RCC 7860 (cell line): ENCODE measurements around the gene TTC28.
"Not testable (repeated sequence)": the region's sequence is repeated elsewhere in the genome, so short reads cannot be mapped to it uniquely, and the experiment has no call there.

Source experiments
- DNase-seq: peaks from one replicate; pipeline ENCODE4 v3.0.0-alpha.2; 2015; ENCODE audit warnings: low spot score
- FAIRE-seq: peaks from 2 replicates; lab custom pipeline; 2012; peaks lifted over from hg19 to GRCh38; lab: Jason Lieb, UNC

Gene TTC28

GRCh38 chr22:28505416-28506149 lies 174.1 kb downstream of the TTC28 start:
- no peak for DNase-seq
- FAIRE-seq, result no peak

- no peak for FAIRE-seq
- DNase-seq, result no peak
These were observed 179.6 kb downstream of the TTC28 start for GRCh38 chr22:28500006-28500405.

GRCh38 chr22:28498044-28498443 lies 181.6 kb downstream of the TTC28 start:
- FAIRE-seq (no peak), DNase-seq (no peak)

GRCh38 chr22:28497188-28497587 lies 182.5 kb downstream of the TTC28 start:
- DNase-seq, result no peak
- FAIRE-seq, result no peak

- not testable (repeated sequence) for FAIRE-seq, DNase-seq
These were observed 188.4 kb downstream of the TTC28 start for GRCh38 chr22:28491289-28491688.

GRCh38 chr22:28488825-28489224 lies 190.8 kb downstream of the TTC28 start:
- FAIRE-seq (no peak), DNase-seq (no peak)

DNA sequence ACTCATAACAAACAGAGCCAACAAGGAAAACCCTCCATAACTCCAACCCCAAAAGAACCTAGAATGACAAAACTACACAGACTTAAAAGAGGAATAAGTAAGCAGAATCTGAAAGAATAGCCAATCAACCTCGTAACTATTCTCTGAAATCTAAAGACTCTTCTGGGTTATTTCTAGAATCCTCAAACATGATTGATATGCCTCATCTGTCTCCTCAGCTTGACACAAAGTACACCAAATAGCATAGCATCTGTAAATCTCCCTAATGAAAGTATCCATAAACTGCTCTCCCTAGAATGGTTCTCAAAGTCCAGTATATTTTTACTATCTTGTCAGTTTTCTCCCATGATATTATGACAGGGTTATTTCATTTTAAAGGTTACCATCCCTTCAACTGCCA lies 195.0 kb downstream of the TTC28 start:
- DNase-seq, result no peak
- FAIRE-seq, result no peak

- FAIRE-seq (no peak), DNase-seq (no peak)
These were observed 197.9 kb downstream of the TTC28 start for GRCh38 chr22:28481725-28482124.

DNA sequence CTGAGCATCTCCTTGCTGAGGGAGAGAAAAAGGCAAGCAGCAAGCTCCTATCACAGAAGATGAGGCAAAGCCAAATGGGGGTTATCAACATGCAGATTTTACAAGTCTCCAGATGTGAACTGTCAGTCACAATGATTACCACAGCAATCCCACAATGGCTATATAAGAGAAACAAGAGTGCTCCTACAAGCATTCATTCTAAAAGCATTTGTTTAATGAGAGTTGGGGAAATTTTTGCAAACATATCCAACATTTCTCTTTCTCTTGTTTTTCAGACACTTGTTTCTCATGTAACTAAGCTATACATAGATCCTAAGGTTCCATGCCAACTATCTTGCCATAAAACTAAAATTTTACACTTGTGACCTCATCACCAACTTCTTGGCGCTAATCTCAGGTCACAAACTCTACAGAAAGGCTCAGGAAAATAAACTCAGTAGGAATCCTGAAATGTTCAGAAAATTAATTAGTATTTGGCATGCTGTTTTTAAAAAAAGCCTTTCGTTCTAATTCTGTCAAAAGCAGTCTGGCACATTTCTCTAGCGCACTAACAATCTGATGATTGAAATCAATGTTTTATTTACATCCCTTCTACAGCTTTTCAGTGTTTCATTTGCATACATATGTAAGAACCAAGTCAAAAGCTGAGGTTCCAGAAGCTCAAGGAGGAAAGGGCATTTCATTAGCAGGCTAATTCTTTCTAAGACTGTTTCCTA lies 199.5 kb downstream of the TTC28 start:
- DNase-seq, result no peak
- FAIRE-seq, result no peak

DNA sequence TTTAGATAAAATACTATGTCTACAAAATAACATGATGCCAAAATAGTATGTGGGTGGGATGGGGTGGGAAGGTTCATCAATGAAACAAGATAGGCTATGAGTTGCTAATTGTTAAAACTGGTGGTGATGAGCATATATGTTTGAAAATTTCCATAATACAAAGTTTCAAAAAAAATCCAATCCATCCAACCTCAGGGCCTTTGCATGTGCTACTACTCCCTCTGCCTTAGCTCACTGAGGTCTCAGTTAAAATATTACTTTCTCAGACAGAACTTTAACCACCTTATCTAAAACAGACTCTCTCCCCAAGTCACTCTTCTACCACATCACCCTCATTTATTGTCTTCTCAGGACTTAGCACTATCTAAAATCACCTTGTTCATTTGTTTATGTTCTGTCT lies 201.1 kb downstream of the TTC28 start:
- FAIRE-seq (no peak), DNase-seq (no peak)

GRCh38 chr22:28477556-28477955 lies 202.1 kb downstream of the TTC28 start:
- no peak for FAIRE-seq
- no peak for DNase-seq

GRCh38 chr22:28474330-28474729 lies 205.3 kb downstream of the TTC28 start:
- DNase-seq (no peak), FAIRE-seq (no peak)

DNA sequence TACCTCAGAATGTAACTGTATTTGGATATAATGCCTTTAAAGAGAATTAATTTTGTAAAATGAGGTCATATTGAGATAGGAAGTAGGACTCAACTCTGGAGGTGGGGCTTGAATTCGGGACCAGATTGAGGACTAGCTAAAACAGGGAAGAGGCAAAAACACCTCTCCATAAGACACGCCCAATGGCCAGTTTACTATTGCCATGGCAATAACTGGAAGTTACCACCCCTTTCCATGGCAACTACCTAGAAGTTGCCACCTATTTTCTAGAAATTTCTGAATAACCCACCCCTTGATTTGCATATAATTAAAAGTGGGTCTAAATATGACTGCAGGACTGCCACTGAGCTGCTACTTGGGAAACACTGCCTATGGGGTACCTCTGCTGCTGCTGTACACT lies 206.4 kb downstream of the TTC28 start:
- DNase-seq, result no peak
- FAIRE-seq, result no peak

GRCh38 chr22:28467055-28467454 lies 212.6 kb downstream of the TTC28 start:
- DNase-seq, FAIRE-seq: not testable (repeated sequence)

DNA sequence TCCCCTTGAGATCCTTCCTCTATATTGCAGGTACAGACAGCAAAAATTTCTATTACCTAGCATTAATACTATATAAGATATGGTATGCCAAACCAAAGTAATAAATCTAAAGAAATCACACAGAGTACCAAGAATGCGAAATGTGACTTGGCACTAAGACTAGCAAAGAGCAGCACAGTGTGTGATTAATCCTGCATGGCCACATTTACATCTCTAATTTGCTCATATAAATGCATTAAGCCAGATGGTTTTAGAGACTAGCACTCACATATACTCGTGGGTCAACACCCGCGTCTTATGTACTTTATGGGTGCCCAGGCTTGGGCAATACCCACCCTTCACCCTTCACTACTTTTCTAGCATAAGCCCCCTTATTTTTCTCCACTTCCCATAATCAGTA lies 213.2 kb downstream of the TTC28 start:
- no peak for FAIRE-seq
- DNase-seq, result no peak

DNA sequence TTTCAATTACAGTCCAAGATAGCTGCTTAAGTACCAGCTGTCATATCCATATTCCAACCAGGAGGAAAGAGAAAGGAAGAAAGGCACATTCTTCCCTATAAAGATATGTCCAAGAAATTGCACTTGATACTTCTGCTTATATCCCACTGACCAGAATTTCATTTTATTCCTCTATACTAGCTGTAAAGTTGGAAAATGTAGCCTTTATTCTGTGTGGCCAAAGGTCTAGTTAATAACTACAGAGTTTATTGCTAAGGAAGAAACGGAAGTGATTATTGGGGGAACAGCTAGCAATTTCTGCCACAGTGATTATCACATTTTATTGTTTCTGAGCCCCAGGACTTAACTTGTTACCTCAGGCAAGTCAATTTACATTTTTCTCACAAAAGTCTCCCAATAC lies 213.8 kb downstream of the TTC28 start:
- no peak for DNase-seq
- no peak for FAIRE-seq

DNA sequence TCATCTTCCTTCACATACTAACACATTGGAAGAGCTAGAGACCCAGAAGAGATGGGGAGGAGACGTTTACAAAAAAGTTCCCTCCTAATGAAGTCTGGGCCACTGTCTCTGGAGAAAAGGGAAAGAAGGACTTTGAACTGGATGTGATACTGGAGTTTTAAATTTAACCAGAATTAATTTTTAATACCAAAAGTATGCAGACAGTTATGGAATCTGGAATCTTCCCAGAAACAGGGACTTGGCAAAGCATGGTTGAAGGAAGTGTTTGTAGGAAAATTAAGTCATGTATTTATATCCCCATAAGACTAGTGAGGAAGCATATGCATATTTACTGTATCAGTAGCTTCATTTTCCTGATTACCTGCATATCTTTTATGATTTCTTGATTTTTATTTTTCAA lies 215.5 kb downstream of the TTC28 start:
- FAIRE-seq, result no peak
- no peak for DNase-seq

DNA sequence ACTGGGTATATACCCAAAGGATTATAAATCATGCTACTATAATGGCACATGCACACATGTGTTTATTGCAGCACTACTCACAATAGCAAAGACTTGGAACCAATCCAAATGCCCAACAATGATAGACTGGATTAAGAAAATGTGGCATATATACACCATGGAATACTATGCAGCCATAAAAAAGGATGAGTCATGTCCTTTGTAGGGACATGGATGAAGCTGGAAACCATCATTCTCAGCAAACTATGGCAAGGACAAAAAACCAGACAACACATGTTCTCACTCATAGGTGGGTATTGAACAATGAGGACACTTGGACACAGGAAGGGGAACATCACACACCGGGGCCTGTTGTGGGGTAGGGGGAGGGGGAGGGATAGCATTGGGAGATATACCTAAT lies 216.2 kb downstream of the TTC28 start:
- not testable (repeated sequence) for FAIRE-seq, DNase-seq

- DNase-seq, result no peak
- no peak for FAIRE-seq
These were observed 216.7 kb downstream of the TTC28 start for GRCh38 chr22:28462901-28463300.

- FAIRE-seq, result no peak
These were observed 217.6 kb downstream of the TTC28 start for GRCh38 chr22:28462041-28462440.

DNA sequence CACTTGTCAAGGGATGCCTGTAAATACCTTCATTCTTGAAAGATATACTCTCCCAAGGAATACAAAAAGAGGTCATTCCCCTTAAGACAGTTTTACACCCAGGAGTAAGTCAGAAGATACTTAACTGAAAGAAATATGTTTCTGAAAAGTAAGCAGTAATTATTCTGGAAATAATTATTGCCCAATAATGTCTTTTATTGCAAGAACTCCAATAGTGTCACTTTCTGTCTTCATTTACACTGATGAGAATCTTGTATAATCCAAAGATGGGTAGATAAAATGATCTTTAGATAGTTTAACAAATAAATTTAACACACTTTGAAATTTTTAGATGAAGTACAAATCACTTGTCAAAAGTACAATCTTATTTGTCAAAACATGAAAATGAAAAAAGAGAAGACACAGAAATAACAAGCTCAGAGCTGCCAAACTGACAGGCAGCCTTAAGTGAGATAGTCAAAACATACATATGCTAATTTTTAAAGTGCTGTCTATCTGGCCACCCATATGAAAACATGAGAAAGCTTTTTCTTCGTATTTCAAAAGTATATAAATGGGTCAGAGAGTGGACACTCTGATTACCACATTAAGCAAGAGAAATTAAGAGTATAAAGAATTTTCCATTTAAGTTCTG lies 225.1 kb downstream of the TTC28 start:
- FAIRE-seq (no peak), DNase-seq (no peak)

More at GRCh38 chr22:28462041-28462440, 217.6 kb downstream of the TTC28 start:
- DNase-seq, result no peak

DNA sequence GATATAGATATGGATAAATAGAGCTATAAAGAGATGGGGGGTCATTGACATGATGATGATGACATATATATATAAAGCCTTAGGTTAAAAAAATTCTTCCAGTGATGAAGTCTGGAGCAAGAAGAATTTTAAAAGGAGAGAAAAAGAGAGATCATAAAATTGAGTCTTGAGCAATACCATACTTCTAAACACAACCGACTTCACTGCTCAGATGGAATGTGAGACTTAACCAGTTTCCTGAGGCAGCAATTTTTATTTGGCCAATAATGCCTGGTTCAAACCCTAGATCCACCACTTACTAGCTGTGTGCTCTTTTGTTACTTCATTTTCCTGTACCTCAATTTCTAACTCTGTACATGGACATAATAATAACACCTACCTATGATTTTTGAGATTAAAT lies 229.5 kb downstream of the TTC28 start:
- no peak for DNase-seq

More for the DNA sequence above, 229.5 kb downstream of the TTC28 start:
- FAIRE-seq, result no peak
